ENCODE results near the gene FGFRL1. TPM values are rescaled to one million over a fixed set of nuclear protein-coding genes. Genes with fewer than 3 reads are reported as not detected.
A peak's percentile ranks its signal among the peaks of the same experiment; 100 is the strongest.
"Not testable (repeated sequence)": the region's sequence is repeated elsewhere in the genome, so short reads cannot be mapped to it uniquely, and the experiment has no call there.

The FGFRL1 gene
- total RNA-seq, 2 donors from 2014 or later, result 61.1 to 84.0 TPM

GRCh38 chr4:1053080-1053661, 41.7 kb downstream of the FGFRL1 start:
- Histone ChIP-seq H3K36me3 (no peaks in the 10 kb centered on the region), H3K4me3 (peak overlapping the region; percentile 39), H3K9me3 (no peaks in the 10 kb centered on the region), H3K27ac (no peak overlapping the region), H3K4me1 (ENCODE audit: control insufficient read depth in 1 of 2, low read depth in 2 of 2) (peaks cover 8 to 17% of the 10 kb centered on the region in 2 donors), H3K27me3 (replicated peaks; ENCODE audit: insufficient read depth) (no peaks in the 10 kb centered on the region)
- no peak for DNase-seq (ENCODE audit: low spot score)
- no peak for TF ChIP-seq CTCF (IDR thresholded peaks at IDR 0.05)
- no peak for ATAC-seq (ENCODE audit: insufficient number of reproducible peaks, low FRiP score, low read depth)

GRCh38 chr4:1053891-1054290, 42.5 kb downstream of the FGFRL1 start:
- H3K4me1 ChIP-seq (ENCODE audit: control insufficient read depth in 1 of 2, low read depth in 2 of 2), result peaks cover 8 to 17% of the 10 kb centered on the region in 2 donors
- not testable (repeated sequence) for H3K27me3 ChIP-seq (replicated peaks; ENCODE audit: insufficient read depth); H3K36me3 ChIP-seq; DNase-seq (ENCODE audit: low spot score); ATAC-seq (ENCODE audit: insufficient number of reproducible peaks, low FRiP score, low read depth); H3K27ac ChIP-seq; H3K9me3 ChIP-seq
- H3K4me3 ChIP-seq, result peak overlapping the region; percentile 39

- not testable (repeated sequence) for DNase-seq (ENCODE audit: low spot score); H3K4me3 ChIP-seq; H3K36me3 ChIP-seq; H3K27ac ChIP-seq; H3K27me3 ChIP-seq (replicated peaks; ENCODE audit: insufficient read depth); ATAC-seq (ENCODE audit: insufficient number of reproducible peaks, low FRiP score, low read depth); H3K9me3 ChIP-seq
- H3K4me1 ChIP-seq (ENCODE audit: control insufficient read depth in 1 of 2, low read depth in 2 of 2), result peaks cover 8 to 17% of the 10 kb centered on the region in 2 donors
Measured at GRCh38 chr4:1054696-1055242, 43.3 kb downstream of the FGFRL1 start.

- not testable (repeated sequence) for DNase-seq (ENCODE audit: low spot score); H3K4me3 ChIP-seq; H3K27me3 ChIP-seq (replicated peaks; ENCODE audit: insufficient read depth); H3K9me3 ChIP-seq; H3K27ac ChIP-seq; ATAC-seq (ENCODE audit: insufficient number of reproducible peaks, low FRiP score, low read depth); H3K36me3 ChIP-seq
- peaks cover 8 to 17% of the 10 kb centered on the region in 2 donors for H3K4me1 ChIP-seq (ENCODE audit: control insufficient read depth in 1 of 2, low read depth in 2 of 2)
Measured at GRCh38 chr4:1055243-1055701, 43.8 kb downstream of the FGFRL1 start.

- Histone ChIP-seq H3K9me3 (no peaks in the 10 kb centered on the region), H3K4me1 (ENCODE audit: control insufficient read depth in 1 of 2, low read depth in 2 of 2) (peaks cover 8 to 17% of the 10 kb centered on the region in 2 donors), H3K4me3 (no peak overlapping the region), H3K27me3 (replicated peaks; ENCODE audit: insufficient read depth) (no peaks in the 10 kb centered on the region), H3K27ac (no peak overlapping the region), H3K36me3 (no peaks in the 10 kb centered on the region)
- DNase-seq (ENCODE audit: low spot score) (no peak), ATAC-seq (ENCODE audit: insufficient number of reproducible peaks, low FRiP score, low read depth) (no peak)
- no peak for TF ChIP-seq CTCF (IDR thresholded peaks at IDR 0.05)
Measured at GRCh38 chr4:1055721-1056590, 44.5 kb downstream of the FGFRL1 start.

- ATAC-seq (ENCODE audit: insufficient number of reproducible peaks, low FRiP score, low read depth) (no peak), DNase-seq (ENCODE audit: low spot score) (no peak)
- no peak for TF ChIP-seq CTCF (IDR thresholded peaks at IDR 0.05)
- peaks cover 8 to 17% of the 10 kb centered on the region in 2 donors for H3K4me1 ChIP-seq (ENCODE audit: control insufficient read depth in 1 of 2, low read depth in 2 of 2)
- H3K4me3 ChIP-seq, result no peak overlapping the region
- no peaks in the 10 kb centered on the region for H3K36me3 ChIP-seq
- H3K27me3 ChIP-seq (replicated peaks; ENCODE audit: insufficient read depth), result no peaks in the 10 kb centered on the region
- no peaks in the 10 kb centered on the region for H3K9me3 ChIP-seq
- no peak overlapping the region for H3K27ac ChIP-seq
Measured at GRCh38 chr4:1056671-1057402, 45.4 kb downstream of the FGFRL1 start.

Data from thoracic aorta (tissue), 2 donors.